Measurements from ENCODE around the gene AGMAT.
A peak's percentile ranks its signal among the peaks of the same experiment; 100 is the strongest.

AGMAT gene

GRCh38 chr1:15584489-15585363 lies at the start of gene AGMAT:
TSS of gene AGMAT (minus strand) at chr1:15585051. CDS start at chr1:15584967, 84 bp downstream.
- DNase-seq (ENCODE audit: low read depth): peak; percentile 39

- no peak for DNase-seq (ENCODE audit: low read depth)
These were observed 49.0 kb upstream of the AGMAT start for GRCh38 chr1:15633756-15634420.

GRCh38 chr1:15628003-15628402 lies 43.2 kb upstream of the AGMAT start:
- DNase-seq (ENCODE audit: low read depth): no peak

GRCh38 chr1:15627343-15627988 lies 42.6 kb upstream of the AGMAT start:
- DNase-seq (ENCODE audit: low read depth): no peak

- DNase-seq (ENCODE audit: low read depth): no peak
These were observed 41.6 kb upstream of the AGMAT start for GRCh38 chr1:15626269-15626950.

GRCh38 chr1:15625056-15625917 lies 40.4 kb upstream of the AGMAT start:
- no peak for DNase-seq (ENCODE audit: low read depth)

- no peak for DNase-seq (ENCODE audit: low read depth)
These were observed 39.4 kb upstream of the AGMAT start for GRCh38 chr1:15624133-15624714.

GRCh38 chr1:15623435-15623834 lies 38.6 kb upstream of the AGMAT start:
- no peak for DNase-seq (ENCODE audit: low read depth)

GRCh38 chr1:15622712-15623373 lies 38.0 kb upstream of the AGMAT start:
- no peak for DNase-seq (ENCODE audit: low read depth)

GRCh38 chr1:15621975-15622374 lies 37.1 kb upstream of the AGMAT start:
- no peak for DNase-seq (ENCODE audit: low read depth)

- DNase-seq (ENCODE audit: low read depth): no peak
These were observed 36.2 kb upstream of the AGMAT start for GRCh38 chr1:15620902-15621682.

- no peak for DNase-seq (ENCODE audit: low read depth)
These were observed 35.3 kb upstream of the AGMAT start for GRCh38 chr1:15620155-15620545.

- DNase-seq (ENCODE audit: low read depth): no peak
These were observed 34.0 kb upstream of the AGMAT start for GRCh38 chr1:15618655-15619525.

GRCh38 chr1:15618077-15618654 lies 33.3 kb upstream of the AGMAT start:
- no peak for DNase-seq (ENCODE audit: low read depth)

GRCh38 chr1:15617173-15618076 lies 32.6 kb upstream of the AGMAT start, which contains the start of gene DDI2:
TSS of gene DDI2 (plus strand) at chr1:15617458. CDS start at chr1:15617671, 213 bp downstream.
- peak; percentile 84 for DNase-seq (ENCODE audit: low read depth)

- no peak for DNase-seq (ENCODE audit: low read depth)
These were observed 31.7 kb upstream of the AGMAT start for GRCh38 chr1:15616373-15617172.

All from stimulated activated CD8-positive, alpha-beta memory T cell treated with anti-CD3 and anti-CD28 coated beads, Interleukin-15, amount 100 ng/mL, for 24 hours (primary cell).